Mammary epithelial cell (primary cell): ENCODE data around the gene SLC17A9.

Experiments
- CTCF ChIP-seq, 2 donors: IDR thresholded peaks in 1 of 2; conservative IDR thresholded peaks in 1 of 2; 2 replicates each; pipeline ENCODE4 v1.5.1; 2011 to 2012; ENCODE audit warnings: inconsistent platforms in 2 of 2, low read length in 2 of 2, mild to moderate bottlenecking in 2 of 2, control low read depth in 1 of 2, low read depth in 1 of 2; ENCODE audit not compliant: insufficient read depth in 1 of 2; ENCODE audit errors: extremely low read depth in 1 of 2
- EZH2 ChIP-seq: IDR thresholded peaks from 2 replicates; pipeline ENCODE4 v1.6.1; 2012; ENCODE audit warnings: low read length, inconsistent platforms, borderline replicate concordance

- TF ChIP-seq CTCF (conservative IDR thresholded peaks at IDR 0.05 in 1 of 2, IDR thresholded peaks at IDR 0.05 in 1 of 2; ENCODE audit: extremely low read depth in 1 of 2, insufficient read depth in 1 of 2, low read depth in 1 of 2, low read length in 2 of 2) (no peak), EZH2 (no peak)
These were observed 61.8 kb downstream of the SLC17A9 start for GRCh38 chr20:63014287-63014686.
